HG03097 (cell line): ENCODE measurements around the gene SCAPER.
"Not testable (repeated sequence)": the region's sequence is repeated elsewhere in the genome, so short reads cannot be mapped to it uniquely, and the experiment has no call there.

Experiments
- ATAC-seq: cut with Tn5 transposase; IDR thresholded peaks from one replicate; pipeline ENCODE4 v1.9.1; 2021; ENCODE audit not compliant: unreplicated experiment, low FRiP score

The SCAPER gene

GRCh38 chr15:76334438-76335306 lies 570.5 kb downstream of the SCAPER start:
- no peak for ATAC-seq

GRCh38 chr15:76333720-76334437 lies 571.3 kb downstream of the SCAPER start:
- ATAC-seq: no peak

- no peak for ATAC-seq
Observed at GRCh38 chr15:76333309-76333708, 571.8 kb downstream of the SCAPER start.

- no peak for ATAC-seq
Observed at GRCh38 chr15:76332796-76333195, 572.3 kb downstream of the SCAPER start.

GRCh38 chr15:76330080-76330680 lies 575.0 kb downstream of the SCAPER start:
- ATAC-seq: no peak

GRCh38 chr15:76328958-76329357 lies 576.2 kb downstream of the SCAPER start:
- ATAC-seq: no peak

- ATAC-seq: no peak
Observed at GRCh38 chr15:76328106-76328696, 576.9 kb downstream of the SCAPER start.

- ATAC-seq: no peak
Observed at GRCh38 chr15:76327191-76328105, 577.7 kb downstream of the SCAPER start.

GRCh38 chr15:76325704-76326103 lies 579.4 kb downstream of the SCAPER start:
- no peak for ATAC-seq

GRCh38 chr15:76324066-76324465 lies 581.1 kb downstream of the SCAPER start:
- no peak for ATAC-seq

GRCh38 chr15:76321602-76322001 lies 583.5 kb downstream of the SCAPER start:
- no peak for ATAC-seq

GRCh38 chr15:76321171-76321570 lies 584.0 kb downstream of the SCAPER start:
- ATAC-seq: no peak

GRCh38 chr15:76320012-76320411 lies 585.1 kb downstream of the SCAPER start:
- no peak for ATAC-seq

GRCh38 chr15:76313731-76314130 lies 591.4 kb downstream of the SCAPER start:
- ATAC-seq: no peak

- ATAC-seq: not testable (repeated sequence)
Observed at GRCh38 chr15:76313175-76313567, 592.0 kb downstream of the SCAPER start.

- no peak for ATAC-seq
Observed at GRCh38 chr15:76312540-76313174, 592.5 kb downstream of the SCAPER start.

GRCh38 chr15:76311100-76311953 lies 593.8 kb downstream of the SCAPER start, which contains the start of gene ETFA:
ETFA (minus strand) TSS chr15:76311469; CDS start chr15:76311388, 81 bp downstream.
- peak; percentile 93 for ATAC-seq

GRCh38 chr15:76310475-76311099 lies 594.6 kb downstream of the SCAPER start:
- ATAC-seq: no peak
